ENCODE data around the gene OASL. TPM values are rescaled to one million over a fixed set of nuclear protein-coding genes. Genes with fewer than 3 reads are reported as not detected.

The OASL gene
- under 0.01 TPM in 2 replicates for total RNA-seq (2012; rRNA removed)
- 0.05 TPM in 1 of 2 replicates, not detected in the other for polyA plus RNA-seq (2012; rRNA removed)
- polyA plus RNA-seq (2012; cell fraction: cytosol; rRNA removed): not detected in 2 replicates
- not detected in 2 replicates for polyA plus RNA-seq (2012; cell fraction: nucleus; rRNA removed; ENCODE audit: low replicate concordance)
- percentile 5 among the genes with signal in this experiment for Bru-seq, nascent RNA
- BruChase-seq, experiment 1, labeled RNA remaining after a 6-hour chase: not detected
- BruChase-seq, experiment 2, labeled RNA remaining after a 2-hour chase: percentile 5 among the genes with signal in this experiment
- long read RNA-seq: 0 reads

DNA sequence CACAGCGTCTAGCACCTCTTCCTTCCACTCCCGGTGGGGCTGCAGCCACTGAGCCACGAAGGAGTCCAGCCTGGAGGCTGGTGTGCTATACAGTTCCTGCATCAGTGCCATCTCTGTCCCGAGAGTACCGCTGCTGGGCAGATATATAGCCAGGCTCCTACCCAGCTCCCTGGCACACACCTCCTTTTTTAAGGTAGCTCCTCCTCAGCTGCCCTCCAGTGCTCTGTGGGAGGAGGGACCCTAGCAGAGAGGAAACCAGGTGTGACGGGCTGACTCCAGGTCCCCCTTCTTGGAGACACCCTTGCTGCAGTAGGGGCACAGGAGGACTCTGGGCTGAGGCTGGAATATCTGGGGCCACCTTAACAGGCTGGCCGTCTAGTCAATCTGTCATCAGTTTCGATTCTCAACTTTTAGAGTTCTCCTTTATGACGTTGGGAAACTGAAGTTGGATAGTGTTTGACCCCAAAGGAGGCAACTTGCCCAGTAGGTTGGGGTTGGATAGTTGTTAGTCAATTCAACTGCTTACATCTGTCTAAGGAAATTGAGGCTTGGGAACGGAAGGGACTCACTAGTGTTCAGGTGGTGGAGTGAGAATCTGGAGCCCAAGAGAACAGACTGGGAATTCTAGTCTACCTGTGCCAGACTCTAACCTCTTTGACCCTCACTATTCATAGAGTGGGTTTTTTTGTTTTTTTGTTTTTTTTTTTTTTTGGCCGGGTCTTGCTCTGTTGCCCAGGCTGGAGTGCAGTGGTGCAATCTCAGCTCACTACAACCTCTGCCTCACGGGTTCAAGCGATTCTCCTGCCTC lies at the start of gene OASL:
Gene OASL (minus strand): TSS at position 386 of the 808 bp plus-strand sequence. CDS start 275 bp downstream, at position 111.
- Histone ChIP-seq H3K79me1 (ENCODE audit: low read depth in 1 of 2, low read length in 2 of 2) (no peaks in the 10 kb centered on the region), H2AK5ac (ENCODE audit: low read depth, low read length) (no peak within 1 kb of the TSS), H3K27me3 (ENCODE audit: control insufficient read depth, insufficient read depth, low read length) (peaks cover 15% of the 10 kb centered on the region; the same call in 1 of the 2 replicates), H3K18ac (ENCODE audit: low read depth, low read length) (no peak within 1 kb of the TSS), H4K5ac (ENCODE audit: low read depth, low read length) (no peak within 1 kb of the TSS), H2AK9ac (replicated peaks; ENCODE audit: low read depth, low read length, poor library complexity) (no peak within 1 kb of the TSS), H4K8ac (ENCODE audit: low read depth in 2 of 2, low read length in 2 of 2) (no peak within 1 kb of the TSS), H2AFZ (replicated peaks; ENCODE audit: low read length, poor library complexity) (peak within 1 kb of the TSS; percentile 82), H3K4me1 (ENCODE audit: control insufficient read depth, insufficient read depth, low read length) (no peaks in the 10 kb centered on the region), H3K27ac (ENCODE audit: insufficient read depth, low read length) (no peak within 1 kb of the TSS), H3K4ac (ENCODE audit: low read depth, low read length) (no peak within 1 kb of the TSS), H2BK20ac (ENCODE audit: low read depth, low read length) (no peak within 1 kb of the TSS), H3K56ac (ENCODE audit: extremely low read depth, insufficient read depth, low read length) (no peak within 1 kb of the TSS; the same call in 1 of the 2 replicates), H3K9me3 (ENCODE audit: control insufficient read depth, insufficient read depth, low read length) (no peaks in the 10 kb centered on the region), H4K91ac (ENCODE audit: insufficient read depth, low read depth, low read length) (no peak within 1 kb of the TSS), H3K14ac (replicated peaks; ENCODE audit: low read depth, low read length) (no peak within 1 kb of the TSS), H2BK15ac (ENCODE audit: low read depth, low read length) (no peak within 1 kb of the TSS), H3K23ac (ENCODE audit: low read depth, low read length) (no peak within 1 kb of the TSS; the same call in 1 of the 2 replicates), H3K9me1 (ENCODE audit: insufficient read depth, low read length) (0 out of 2 replicates have a peak, but pooled peaks cover 2% of the 10 kb centered on the region), H3K4me2 (ENCODE audit: low read depth, low read length) (peak within 1 kb of the TSS; percentile 49; the same call in 1 of the 2 replicates), H3K4me3 (ENCODE audit: insufficient read depth, low read depth, low read length) (no peak within 1 kb of the TSS), H2BK5ac (ENCODE audit: low read depth, low read length, poor library complexity, severe bottlenecking) (no peak within 1 kb of the TSS), H3K36me3 (ENCODE audit: control insufficient read depth, insufficient read depth, low read length) (no peaks in the 10 kb centered on the region), H3K9ac (ENCODE audit: low read depth, low read length) (no peak within 1 kb of the TSS), H2BK120ac (ENCODE audit: low read depth, low read length) (no peak within 1 kb of the TSS), H4K20me1 (ENCODE audit: insufficient read depth, low read length) (no peaks in the 10 kb centered on the region)
- DNase-seq (no peak), ATAC-seq (ENCODE audit: low read depth) (peak; percentile 51; the same call in 1 of the 2 replicates)
- BruUV-seq (replicated peaks): no TSS peak
- dilution Hi-C loops (cut with HindIII; ENCODE audit: low sequenced_read_pairs, unreplicated experiment): no loop called here
- ChIA-PET POLR2A (ENCODE audit: unreplicated experiment) (no interaction called here), CTCF (no interaction called here)
- in situ Hi-C loops (cut with MboI; ENCODE audit: low sequenced_read_pairs): no loop called here
- 13% methylated on average over 4 of the region's 13 CpGs; no CpG with 5 or more reads in 1 of the 2 experiments for WGBS, 2 experiments (ENCODE audit: extremely low coverage in 2 of 2, insufficient read length in 1 of 2)
- intact Hi-C loops (cut with micrococcal nuclease): no loop called here
- TF ChIP-seq MAFK (IDR thresholded peaks at IDR 0.05; ENCODE audit: low read depth, low read length): no peak
- no peak for TF ChIP-seq MXI1 (IDR thresholded peaks at IDR 0.05; ENCODE audit: borderline replicate concordance, low read depth, low read length)
- no peak for TF ChIP-seq CHD1 (IDR thresholded peaks at IDR 0.05; ENCODE audit: low read depth, low read length)
- no peak for TF ChIP-seq BHLHE40 (IDR thresholded peaks at IDR 0.05; ENCODE audit: low read depth, low read length)
- TF ChIP-seq FOS (IDR thresholded peaks at IDR 0.05; ENCODE audit: low read depth, low read length): no peak
- TF ChIP-seq CTCF (conservative IDR thresholded peaks at IDR 0.05; ENCODE audit: low read depth, low read length): no peak
- no peak for TF ChIP-seq ELK1 (IDR thresholded peaks at IDR 0.05; ENCODE audit: borderline replicate concordance, low read depth, low read length)
- TF ChIP-seq POLR2A (IDR thresholded peaks at IDR 0.05; ENCODE audit: low read depth, low read length): no peak
- TF ChIP-seq RFX5 (IDR thresholded peaks at IDR 0.05; ENCODE audit: low read depth, low read length): no peak
- TF ChIP-seq RCOR1 (IDR thresholded peaks at IDR 0.05; ENCODE audit: insufficient replicate concordance, low read length): no peak
- no peak for TF ChIP-seq RAD21 (IDR thresholded peaks at IDR 0.05; ENCODE audit: low read length)
- TF ChIP-seq MAZ (IDR thresholded peaks at IDR 0.05; ENCODE audit: borderline replicate concordance, low read depth, low read length): no peak
- no peak for TF ChIP-seq NFE2L2 (IDR thresholded peaks at IDR 0.05; ENCODE audit: low read depth, low read length)
- TF ChIP-seq CEBPB (IDR thresholded peaks at IDR 0.05; ENCODE audit: low read depth, low read length): no peak

Data from IMR-90 (cell line).